Stimulated activated CD4-positive, alpha-beta T cell treated with anti-CD3 and anti-CD28 coated beads, Interleukin-4, amount 100 ng/mL, for 48 hours (primary cell): Measurements from ENCODE around the gene CD79A.
"Not testable (repeated sequence)": the region's sequence is repeated elsewhere in the genome, so short reads cannot be mapped to it uniquely, and the experiment has no call there.

Experiments used
- DNase-seq, 2 donors: peaks; one replicate each; pipeline ENCODE4 v3.0.0-alpha.2; 2020; ENCODE audit warnings: low read depth in 2 of 2

The CD79A gene

DNA sequence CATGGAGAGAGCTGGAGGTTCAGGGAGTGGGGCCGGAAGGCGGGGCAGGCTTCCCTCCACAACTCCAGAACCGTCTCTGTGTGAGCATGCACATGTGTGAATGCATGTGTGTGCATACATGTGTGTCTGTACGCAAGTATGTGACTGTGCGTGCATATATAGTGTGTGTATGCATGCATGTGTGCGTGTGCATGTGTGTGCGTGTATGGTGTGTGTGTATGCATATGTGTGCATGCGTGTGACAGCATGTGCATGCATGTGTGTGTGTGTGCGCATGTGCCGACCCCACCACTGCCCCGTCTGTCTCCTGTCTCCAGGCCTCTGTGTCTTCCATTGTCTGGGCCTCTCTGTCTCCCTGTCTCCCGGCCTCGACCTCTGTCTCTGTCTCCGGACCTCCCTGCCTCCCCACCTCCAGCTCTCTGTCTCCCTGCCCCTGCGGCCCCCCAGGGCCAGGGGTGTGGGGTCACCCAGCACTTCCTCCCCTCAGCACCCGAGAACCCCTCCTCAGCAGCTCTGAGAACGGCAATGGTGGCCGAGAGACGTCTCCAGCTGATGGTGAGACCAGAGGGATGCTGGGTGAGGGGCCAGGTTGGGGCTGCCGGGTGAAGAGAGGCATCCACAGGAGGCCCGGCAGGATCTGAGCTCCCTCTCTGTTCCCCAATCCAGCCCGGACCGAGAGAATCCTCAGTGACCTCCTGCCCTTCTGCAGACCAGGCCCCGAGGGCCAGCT is 28.4 kb downstream of the CD79A start:
- DNase-seq = no peak

DNA sequence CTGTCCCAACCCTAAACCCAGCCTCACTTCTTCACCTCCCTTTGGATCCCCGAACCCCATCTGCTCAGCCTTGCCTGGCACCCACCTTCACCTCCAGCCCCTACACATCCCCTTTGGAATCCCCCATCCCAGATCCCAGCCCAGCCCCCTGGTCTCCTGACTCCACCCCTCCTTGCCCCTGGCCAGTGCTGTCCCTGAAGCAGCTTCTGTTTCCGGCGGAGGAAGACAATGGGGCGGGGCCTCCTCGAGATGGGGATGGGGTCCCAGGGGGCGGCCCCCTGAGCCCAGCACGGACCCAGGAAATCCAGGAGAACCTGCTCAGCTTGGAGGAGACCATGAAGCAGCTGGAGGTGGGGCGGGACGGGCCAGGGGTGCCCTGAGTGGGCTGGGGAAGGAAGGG is 29.2 kb downstream of the CD79A start:
- DNase-seq = no peak

DNA sequence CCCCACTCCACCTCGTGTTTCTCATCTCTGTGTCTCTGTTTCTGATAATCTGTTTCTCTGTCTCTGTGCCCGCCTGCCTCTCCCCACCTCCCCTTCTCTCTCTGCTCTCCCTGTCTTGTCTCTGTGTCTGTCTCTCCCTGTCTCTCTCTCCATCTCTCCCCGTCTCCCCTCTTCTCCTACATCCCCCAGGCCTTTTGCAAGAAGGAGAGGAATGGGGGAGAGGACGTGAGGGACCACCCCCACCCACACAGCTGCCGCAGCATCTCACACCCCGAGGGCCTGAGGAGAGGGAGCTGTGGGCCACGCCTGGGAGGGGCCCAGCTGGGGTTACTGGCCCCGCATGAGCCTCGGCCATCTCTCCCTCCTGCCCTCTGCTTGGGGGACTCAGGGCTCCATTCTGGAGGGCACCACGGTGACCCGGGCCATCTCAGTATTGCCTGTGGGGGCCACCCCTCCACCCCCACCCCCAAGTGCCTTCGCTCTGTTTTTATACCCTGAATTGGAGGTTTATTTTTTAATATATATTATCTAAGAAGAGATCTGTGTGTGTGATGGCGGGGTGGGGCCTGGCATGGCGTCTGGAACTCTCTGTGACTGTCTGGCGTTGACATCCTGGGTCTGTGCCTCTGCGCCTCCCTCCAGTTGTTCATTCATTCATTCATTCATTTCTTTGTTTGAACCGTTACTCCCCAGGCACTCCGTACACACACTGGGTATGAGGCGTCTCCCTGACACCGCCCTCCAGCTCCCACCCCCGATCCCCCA is 30.0 kb downstream of the CD79A start:
- no peak for DNase-seq

DNA sequence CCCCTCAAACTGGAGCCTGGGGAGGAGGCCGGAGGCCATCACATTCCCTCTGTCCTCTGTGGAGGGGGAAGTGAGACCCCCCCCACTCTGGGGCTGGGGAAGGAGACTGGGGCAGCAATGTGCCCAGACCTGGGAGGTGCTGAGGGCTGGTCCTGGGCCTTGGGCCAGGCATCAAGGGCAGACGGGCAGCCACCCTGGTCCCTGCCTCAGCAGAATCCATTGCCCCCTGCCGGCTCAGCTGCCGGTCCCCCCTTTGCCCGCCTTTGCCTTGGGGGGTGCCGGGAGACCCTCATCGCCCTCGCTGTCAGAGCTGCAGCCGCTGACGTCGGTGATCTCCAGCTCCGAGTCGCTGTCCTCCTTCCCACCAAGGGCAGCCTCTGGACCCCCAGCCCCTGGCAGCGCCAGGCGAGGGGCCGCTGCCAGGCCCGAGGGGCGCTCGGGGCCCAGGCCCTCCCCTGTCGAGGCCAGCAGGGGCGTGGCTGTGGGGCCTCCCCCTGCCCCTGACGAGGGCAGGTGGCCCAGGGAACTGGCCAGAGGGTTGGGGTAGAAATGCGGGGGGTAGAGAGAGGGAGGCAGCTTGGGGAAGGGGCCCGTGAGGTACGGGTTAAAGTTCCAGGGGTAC is 31.0 kb downstream of the CD79A start:
- no peak for DNase-seq

DNA sequence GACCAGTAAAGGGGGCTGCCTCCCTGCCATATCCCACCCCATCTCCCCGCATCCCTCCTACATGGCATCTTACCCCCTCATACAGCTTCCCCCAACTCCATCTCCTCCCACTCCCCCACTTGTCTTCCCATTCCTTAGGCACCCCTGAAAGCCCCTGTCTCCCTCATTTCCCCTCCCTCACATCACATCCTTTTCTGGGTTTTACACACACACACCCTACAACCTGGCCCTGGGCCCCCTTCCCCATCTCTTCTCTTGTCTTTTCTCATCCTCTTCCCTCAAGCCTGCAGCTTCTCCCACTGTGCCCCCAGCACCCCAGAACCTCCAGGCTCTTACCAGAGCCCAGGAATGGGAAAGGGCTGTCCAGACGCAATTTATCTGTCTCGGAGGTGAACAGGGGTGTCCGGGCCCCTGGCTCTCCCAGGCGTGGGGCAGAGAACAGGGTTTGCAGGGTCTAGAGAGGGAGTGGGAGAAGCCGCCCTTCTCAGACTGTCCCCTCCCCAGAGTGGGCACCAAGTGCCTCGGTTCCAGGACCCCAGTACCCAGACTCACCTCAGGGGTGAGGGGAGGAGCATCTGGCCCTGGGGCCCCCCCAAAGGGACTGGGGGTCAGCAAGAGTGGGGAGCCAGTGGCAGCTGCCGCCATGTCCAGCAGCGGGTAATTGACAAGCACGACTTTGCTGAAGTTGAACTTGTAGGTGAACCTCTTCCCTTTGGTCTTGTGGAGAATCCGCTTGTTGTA is 31.8 kb downstream of the CD79A start:
- DNase-seq = no peak

DNA sequence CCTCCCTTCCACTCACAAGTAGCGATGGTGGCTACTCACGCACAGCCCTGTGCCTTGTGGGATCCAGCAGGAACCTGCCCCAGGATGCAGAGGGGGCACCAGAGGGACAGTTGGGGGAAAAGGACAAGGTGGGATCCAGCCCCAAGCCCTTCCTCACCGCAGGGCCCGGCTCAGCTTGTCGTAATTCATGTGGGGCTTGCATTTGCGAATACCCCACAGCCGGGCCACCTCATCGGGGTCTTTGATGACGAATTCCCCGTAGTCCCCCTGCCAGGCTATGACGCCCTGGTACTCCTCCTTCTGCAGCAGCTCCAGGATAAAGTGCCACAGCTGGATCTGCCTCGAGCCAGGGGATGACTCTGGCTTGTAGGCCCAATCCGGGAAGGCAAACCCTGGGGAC is 32.6 kb downstream of the CD79A start:
- no peak for DNase-seq

DNA sequence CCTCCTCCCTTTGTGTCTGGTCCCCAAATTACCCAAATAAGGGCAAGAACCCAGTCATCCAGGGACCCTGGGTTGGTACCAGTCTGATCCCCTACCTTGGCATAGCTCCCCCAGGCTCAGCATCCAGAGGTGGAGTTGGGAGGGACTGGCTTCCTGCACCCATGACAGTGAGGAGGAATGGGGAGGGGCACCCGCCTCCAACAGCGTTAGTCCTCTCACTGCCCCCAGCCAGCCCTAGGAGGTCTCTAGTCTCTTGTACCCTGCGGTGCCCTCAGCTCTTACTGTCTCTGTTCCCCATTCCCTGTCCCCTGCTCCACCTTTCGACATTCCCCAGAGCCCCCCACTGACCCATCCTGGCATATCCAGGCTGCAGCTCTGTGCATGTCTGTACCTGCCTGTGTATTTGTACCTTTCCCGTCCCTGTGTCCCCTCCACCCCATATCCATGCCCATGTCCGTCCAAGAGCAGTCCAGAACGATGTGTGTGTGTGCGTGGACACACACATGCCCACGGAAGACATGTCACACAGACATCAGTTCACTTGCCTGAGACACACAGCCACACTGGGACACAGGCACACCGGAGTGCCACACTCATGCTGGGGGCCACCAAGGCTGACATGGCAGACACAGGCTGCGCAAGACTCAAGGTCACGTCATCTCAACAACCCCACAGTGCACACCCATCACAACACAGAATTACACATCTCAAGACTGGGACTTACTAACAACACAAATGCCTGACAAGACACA is 33.3 kb downstream of the CD79A start:
- DNase-seq = no peak

DNA sequence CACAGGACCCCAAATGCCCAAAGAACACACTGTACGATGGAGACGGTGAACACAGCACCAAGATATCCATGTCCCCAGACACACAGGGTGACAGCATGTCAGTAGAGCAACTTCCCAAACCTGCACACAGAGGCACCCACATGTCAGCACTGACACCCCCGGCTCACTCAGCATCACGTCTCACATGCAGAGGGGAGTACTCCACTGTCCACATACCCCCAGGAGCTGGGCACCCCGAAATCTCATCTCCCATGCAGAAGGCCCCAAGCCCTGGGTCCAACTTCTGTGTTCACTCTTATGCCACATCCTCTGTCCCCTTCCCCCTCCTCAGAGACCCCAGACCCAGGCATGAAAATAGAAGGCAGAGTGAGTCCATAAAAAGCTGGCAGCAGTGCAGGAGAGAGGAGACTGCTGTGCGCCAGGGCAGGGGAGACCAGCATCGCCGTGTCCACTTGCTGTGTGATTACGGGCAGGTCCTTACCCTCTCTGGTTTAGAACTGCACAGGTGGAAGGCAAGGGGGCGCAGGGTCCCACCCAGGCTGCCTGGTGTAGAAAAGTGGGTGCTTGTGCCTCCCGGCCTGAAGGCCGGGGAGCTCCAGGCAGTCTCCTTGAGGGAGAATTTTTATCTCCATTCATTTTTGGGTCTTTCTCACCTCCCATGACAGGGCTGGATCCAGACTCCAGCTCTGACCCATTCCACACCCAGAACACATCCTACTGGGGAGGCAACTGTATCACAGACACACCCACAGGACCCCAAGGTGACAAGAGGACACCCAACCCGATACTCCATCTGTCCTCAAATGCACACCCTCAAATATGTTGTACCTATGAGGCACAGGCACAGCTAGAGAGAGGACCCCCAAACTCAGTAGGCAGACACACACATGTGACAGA is 34.2 kb downstream of the CD79A start:
- DNase-seq = no peak

DNA sequence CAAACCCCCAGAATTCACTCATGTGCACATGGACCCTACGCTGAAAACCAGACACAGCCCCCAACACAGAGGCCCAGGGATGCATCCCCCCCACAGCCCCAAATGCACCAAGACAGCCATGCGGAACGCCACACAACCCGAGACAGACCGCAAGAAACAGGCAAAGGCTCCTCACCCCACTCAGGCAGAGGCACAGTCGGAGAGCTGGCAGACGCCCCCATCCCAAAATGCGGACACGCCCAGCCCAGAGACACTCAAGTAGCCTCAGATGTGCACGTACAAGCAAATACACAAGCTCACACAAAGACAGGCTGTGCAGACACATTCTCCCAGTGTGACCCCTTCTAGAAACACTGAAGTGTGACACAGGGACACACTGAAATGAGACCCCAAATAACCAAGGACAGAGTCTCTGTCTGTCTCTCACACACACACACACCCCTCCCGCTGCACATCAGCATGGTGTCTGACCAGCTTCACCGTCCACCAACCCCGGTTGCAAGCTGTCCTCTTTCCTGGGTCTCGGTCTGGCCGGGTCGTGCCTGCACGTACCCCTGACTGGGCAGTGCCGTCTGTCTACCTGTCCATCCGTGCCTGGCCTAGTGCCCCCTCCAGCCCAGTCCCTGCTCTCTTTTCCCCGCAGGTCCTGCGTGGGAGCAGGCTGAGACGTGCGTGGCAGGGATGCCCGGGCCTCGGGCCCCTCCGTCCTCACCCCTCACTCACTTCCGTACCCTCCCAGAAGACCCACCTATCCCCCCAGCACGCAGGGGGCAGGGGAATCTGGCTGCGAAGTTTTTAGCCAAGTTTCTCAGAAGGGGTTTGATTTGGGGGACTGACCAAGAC is 35.0 kb downstream of the CD79A start:
- DNase-seq = no peak

DNA sequence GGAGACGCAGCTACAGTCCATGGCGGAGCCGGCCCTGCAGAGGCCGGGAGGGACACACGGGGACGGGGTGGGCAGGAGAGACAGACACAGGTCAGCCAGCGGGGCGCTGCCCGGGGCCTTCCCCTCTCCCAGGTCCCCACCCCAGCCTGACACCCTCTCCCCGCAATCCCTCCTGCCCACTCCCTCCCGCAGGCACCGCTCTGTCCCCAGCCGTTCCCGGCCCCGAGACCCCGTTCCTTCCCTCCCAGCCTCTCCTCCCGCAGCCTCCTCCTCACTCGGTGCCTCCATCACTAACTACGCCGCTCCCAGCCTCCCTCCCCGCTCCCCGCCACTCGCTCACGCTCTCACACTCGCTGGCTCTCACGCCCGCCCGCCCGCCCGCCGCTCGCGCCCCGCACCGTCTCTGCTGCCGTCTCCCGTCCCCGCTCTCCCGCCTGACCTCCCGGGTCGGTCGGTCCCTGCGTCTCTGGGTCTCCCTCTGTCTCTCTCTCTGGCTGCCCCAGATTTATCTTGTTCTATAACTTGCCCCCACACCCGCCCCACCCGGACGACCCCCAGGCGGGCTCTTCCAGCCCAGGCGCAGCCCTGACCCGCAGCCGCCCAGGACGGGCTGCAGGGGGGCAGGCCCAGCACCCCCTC is 35.9 kb downstream of the CD79A start:
- DNase-seq = no peak

DNA sequence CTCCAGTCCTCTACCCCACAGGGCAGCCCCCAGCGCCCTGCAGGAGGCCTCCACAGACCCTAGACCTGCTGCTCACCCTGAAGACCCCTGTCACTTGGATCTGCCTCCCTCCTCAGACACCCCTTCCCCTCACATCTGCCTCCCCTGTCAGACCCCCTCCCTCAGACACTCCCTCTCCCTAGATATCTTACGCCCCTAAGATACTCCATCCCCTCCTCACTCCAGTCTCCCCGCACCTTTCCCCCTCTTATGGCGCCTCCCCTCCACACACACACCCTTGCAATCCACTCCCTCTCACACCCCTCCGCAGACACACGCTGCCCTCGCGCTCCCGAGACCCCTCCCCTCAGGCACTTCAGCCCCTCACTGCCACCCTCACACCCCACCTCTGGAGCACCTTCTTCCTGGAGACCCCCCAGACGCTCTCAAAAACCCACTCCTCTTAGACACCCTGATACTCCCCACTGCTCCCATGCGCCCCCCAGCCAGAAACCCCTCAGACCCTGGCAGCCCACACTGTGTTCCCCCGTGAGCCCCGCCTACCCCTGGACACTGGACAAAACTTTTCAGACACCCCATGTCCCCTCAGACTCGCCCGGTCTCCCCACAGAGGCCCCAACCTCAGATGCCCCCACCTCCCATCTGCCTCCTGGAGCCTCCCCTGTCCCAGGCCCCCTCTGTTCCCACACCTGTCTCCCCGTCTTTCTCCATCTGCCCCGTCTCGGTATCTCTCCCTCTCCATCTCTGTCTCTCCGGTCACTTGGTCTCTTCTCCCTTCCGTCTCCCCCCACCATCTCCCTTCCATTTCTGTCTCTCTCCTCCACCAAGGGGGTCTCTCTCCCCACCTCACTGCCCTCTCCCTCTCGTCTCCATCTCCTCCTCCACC is 36.7 kb downstream of the CD79A start:
- DNase-seq = no peak

DNA sequence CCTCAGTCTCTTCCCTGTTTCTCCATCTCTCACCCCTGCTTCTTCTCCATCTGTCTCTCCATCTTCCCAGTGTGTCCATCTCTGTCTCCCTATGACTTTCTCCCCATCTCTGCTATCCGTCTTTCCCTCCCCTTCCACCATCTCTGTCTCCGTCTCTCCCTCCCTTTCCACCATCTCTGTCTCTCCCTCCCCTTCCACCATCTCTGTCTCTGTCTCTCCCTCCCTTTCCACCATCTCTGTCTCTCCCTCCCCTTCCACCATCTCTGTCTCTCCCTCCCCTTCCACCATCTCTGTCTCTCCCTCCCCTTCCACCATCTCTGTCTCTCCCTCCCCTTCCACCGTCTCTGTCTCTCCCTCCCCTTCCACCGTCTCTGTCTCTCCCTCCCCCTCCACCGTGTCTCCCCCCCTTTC is 37.4 kb downstream of the CD79A start:
- not testable (repeated sequence) for DNase-seq

DNA sequence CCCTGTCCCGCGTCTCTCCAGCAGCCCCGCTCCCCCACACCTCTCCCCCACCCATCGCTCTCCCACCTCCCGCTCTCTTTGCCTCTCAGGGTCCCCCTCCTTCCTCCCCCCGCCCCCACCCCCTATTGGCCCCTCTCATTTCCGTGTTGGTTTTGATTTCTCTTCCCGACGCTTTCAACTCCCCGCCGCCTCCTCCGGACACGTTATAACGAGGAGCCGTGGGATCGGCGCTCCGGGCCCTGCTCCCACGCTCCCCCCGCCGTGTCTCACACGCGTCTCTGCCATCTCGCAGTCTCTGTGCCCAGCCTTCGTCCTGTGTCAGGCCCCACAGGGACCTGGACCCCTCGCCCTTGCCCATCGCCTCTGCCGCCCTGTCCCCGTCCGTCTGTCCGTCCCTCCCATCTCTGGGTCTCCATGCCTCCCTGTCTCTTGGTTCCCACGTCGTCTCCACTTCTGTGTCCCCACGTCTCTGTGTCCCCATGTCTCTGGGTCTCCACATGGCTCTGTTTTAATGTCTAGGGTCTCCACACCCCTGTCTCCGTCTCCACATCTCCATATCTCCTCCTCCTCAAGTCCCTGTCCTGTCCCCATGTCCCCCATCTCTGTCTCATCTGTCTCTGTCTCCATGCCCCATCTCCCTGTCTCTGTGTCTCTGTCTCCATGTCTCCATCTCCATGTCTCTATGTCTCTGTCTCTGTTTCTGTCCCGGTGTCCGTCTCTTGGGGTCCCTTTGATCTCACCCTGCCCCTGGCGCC is 38.1 kb downstream of the CD79A start:
- no peak for DNase-seq

DNA sequence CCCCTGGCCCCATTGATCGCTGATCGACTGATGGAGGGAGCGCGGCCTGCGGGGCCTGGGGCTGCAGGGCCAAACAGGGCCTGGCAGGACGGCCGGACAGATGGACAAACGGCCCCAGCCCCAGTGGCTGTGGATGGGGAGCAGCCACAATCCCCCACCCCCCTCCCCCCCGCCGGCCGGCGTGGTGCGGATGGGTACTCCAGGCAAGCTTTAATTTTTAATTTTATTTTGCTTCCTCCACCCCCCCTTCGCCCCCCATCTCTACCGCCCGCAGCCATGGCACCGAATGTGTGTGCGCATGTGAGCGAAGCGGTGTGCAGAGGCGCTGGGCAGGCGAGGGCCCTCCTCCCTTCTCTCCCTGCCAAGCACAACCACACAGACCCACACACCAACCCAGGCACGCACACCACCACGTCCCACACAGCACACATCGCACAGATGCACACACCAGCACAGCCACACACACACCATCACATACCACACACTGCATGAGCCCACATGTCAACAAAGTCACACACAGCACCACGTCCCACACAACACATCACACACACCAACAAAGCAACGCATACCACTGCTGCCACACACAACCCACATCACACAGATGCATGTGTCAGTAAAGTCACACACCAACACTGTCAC is 38.8 kb downstream of the CD79A start:
- no peak for DNase-seq

DNA sequence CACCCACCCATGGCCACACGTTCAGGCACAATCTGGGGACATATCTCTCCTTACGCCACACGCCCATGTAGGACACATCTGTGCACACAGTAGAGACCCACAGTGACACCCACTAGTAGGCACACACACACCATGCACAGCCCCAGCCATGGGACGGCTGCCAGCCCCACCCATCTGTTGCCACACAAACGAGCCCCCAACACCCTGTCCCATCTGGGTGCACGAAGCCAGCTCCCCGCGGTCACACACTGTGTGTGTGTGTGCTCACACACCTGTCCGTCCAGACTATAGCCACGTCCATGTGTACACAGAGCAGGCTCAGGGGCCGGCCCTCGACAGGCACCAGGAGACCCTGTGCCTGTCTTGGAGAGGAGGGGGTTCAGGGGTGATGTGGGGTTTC is 40.6 kb downstream of the CD79A start:
- no peak for DNase-seq

DNA sequence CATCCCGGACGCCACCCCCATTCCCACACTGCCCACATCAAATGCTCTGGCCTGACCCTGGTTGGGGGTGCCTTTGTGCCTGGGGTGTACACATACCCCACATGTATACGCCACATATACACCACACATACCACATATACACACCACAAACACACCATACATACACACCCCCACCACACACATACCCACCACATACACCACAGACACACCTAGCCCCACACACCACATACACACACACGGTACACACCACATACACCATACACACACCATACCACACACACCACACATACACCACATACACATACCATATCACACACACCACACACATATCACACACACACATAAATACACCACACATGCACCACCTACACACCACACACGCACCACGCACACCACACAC is 41.0 kb downstream of the CD79A start:
- no peak for DNase-seq
